Activated naive CD8-positive, alpha-beta T cell treated with anti-CD3 and anti-CD28 coated beads, Interleukin-2, amount 50 U/mL, for 24 hours (primary cell): Measurements from ENCODE around the gene DCST2.

ENCODE experiments used
- ATAC-seq: fragments of 150-1000 bp; cut with Tn5 transposase; one replicate; pipeline ENCODE4 v1.10.0; 2021
- DNase-seq: peaks from one replicate; pipeline ENCODE4 v3.0.0; 2021
- H3K27ac Mint-ChIP-seq: one replicate; pipeline ENCODE4 v1.8.0; 2021; ENCODE audit warnings: mild to moderate bottlenecking, mixed read lengths
- H3K27me3 Mint-ChIP-seq: one replicate; pipeline ENCODE4 v1.8.0; 2021; ENCODE audit warnings: mixed read lengths
- H3K36me3 Mint-ChIP-seq: one replicate; pipeline ENCODE4 v1.8.0; 2021; ENCODE audit warnings: low read depth, mixed read lengths
- H3K4me1 Mint-ChIP-seq: one replicate; pipeline ENCODE4 v1.8.0; 2021; ENCODE audit warnings: mixed read lengths
- H3K4me3 Mint-ChIP-seq: one replicate; pipeline ENCODE4 v1.8.0; 2021; ENCODE audit warnings: mild to moderate bottlenecking, moderate library complexity, mixed read lengths
- H3K9me3 Mint-ChIP-seq: one replicate; pipeline ENCODE4 v1.8.0; 2021; ENCODE audit warnings: mixed read lengths

DCST2 gene

DNA sequence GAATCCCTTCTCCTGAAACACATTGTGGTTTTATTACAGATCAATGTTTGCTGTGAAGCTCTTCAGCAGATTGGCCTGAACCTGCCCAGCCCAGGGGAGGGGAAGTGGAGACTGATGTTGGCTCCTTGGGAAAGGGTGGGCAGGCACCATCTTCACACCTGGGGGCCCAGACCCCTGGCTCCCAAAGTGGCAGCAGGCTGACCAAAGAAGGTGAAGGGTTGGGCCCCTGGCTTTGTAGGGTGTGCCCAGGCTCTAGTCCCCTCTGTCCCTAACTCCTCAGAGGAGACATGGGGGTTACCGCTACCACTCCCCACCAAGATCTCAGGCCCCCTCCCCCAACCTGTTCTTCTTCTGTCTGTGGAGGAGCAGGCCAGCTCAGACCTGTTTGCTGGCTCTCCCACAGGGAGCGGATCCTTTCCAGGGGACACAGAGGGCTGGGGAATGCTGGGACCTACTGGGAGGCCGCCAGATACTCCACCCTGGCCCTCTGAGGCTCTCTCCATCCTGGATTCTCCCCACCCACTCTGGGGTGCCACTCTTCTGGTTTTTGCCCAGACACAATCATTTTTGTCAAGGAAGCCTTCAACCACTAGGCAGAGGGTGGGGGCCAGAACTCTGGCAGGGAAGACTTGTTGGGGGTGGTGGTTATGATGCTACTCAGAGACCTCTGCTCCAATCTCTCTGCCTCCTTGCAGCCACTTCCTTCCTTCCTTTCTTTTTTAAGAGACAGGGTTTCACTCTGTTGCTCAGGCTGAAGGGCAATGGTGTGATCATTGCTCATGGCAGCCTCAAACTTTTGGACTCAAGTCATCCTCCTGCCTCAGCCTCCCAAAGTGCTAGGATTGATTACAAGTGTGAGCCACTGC lies 40.0 kb upstream of the DCST2 start:
- no peak for DNase-seq
- H3K4me1 Mint-ChIP-seq, result peaks cover 19% of the 10 kb centered on the region
- H3K9me3 Mint-ChIP-seq, result no peaks in the 10 kb centered on the region
- H3K36me3 Mint-ChIP-seq, result no peaks in the 10 kb centered on the region
- H3K27ac Mint-ChIP-seq, result no peak overlapping the region
- H3K27me3 Mint-ChIP-seq, result no peaks in the 10 kb centered on the region
- H3K4me3 Mint-ChIP-seq, result no peak overlapping the region
- ATAC-seq, result no peak

DNA sequence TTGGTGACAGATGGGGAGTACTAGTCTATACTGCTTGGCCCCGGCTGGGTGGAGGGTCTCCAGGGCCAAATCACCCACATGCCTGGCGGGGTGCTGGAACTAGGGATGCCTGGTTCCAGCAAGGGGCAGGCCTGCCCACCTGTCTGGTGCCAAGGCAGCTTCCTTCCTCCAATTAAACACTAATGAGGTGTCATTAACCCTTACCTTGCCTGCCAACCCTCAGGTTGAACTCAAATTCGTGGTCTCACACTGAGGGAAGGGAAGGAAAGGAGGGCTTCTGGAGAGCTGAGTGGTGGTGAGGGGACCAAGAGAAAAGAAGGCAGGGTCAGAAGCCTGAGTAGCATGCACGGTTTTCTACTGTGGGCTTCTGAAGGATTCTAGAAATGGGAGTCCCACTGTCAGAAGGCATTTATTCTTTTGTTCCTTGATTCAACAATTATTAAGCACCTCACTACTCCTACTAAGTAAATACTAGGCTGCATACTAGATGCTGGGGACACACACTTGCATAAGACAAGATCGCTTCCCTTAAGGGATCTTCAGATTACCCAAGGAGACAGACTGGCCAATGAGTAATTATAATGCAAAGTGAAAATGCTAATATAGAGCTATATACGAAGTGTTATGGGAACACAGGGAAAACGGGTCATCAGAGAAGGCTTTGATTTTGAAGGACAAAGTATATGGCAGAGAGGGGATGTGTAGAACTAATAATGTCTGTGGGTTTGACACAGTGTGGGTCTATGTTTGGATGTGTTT lies 39.1 kb upstream of the DCST2 start:
- H3K9me3 Mint-ChIP-seq, result no peaks in the 10 kb centered on the region
- peaks cover 15% of the 10 kb centered on the region for H3K4me1 Mint-ChIP-seq
- peaks cover 1% of the 10 kb centered on the region for H3K36me3 Mint-ChIP-seq
- H3K27me3 Mint-ChIP-seq, result no peaks in the 10 kb centered on the region
- no peak overlapping the region for H3K27ac Mint-ChIP-seq
- no peak overlapping the region for H3K4me3 Mint-ChIP-seq
- DNase-seq (no peak), ATAC-seq (no peak)

DNA sequence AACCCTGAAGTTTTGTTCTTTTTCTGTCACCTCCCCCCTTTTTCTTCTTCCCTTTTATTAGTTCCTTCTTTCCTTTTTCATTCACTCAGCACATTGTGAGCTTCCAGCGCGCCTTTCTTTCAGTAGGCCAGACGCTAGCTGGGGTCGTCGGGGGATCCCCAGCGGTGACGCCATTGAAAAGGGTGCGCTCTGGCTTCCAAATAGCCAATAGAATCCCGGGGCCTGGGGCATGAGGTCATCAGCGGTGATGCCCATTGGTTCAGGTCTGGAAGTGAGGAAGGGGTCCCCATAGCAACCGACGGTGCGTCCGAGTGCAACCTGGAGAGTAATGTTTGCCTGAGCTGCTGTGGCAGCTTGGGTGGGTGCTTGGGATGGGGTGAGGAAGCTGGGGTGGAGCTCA lies 38.1 kb upstream of the DCST2 start:
- Mint-ChIP-seq H3K27me3 (no peaks in the 10 kb centered on the region), H3K36me3 (peaks cover 1% of the 10 kb centered on the region), H3K4me3 (peak overlapping the region; percentile 42), H3K27ac (no peak overlapping the region), H3K4me1 (peaks cover 15% of the 10 kb centered on the region), H3K9me3 (no peaks in the 10 kb centered on the region)
- ATAC-seq (no peak), DNase-seq (no peak)

DNA sequence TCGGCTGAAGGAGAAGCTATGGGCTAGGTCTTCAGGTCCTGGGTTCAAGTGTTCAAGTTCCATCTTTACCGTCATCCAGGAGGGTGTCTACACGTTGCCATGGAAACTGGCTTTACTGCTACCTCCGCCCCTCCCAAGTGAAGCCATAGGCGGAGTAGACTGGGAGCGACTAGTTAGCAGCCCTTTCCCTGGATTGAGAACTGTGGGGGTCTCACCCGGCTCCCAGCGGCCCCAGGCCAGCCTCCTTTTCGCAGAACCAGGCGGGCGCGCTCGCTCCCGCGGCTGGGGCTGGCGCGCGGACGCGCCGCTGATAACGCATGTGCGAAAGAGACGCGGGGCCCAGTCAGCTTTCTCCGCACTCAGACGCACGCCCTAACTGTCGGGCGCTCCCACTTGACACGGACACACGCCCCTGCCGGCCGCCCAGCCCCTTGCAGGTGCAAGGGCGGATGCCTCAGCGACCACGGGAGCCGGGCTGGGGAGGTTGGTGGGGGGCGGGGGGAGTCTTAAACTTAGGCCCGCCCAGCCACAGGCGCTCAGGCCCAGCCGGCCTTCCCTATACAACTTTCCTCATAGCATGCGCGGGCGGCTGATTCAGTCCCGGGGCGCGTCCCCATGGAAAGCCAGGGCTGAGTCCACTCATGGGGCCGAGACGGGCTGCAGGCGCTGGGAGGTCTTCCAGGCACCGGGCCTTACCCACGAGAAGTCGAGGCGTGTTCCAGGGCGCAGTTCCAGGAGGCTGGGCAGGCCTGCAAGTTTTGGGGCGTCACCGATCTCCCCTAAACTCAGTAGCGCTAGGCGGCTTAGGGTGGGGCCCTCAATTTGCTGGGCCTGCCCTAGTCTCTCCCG lies 37.4 kb upstream of the DCST2 start:
- Mint-ChIP-seq H3K4me3 (peak overlapping the region; percentile 42), H3K27ac (no peak overlapping the region), H3K9me3 (no peaks in the 10 kb centered on the region), H3K4me1 (peaks cover 15% of the 10 kb centered on the region), H3K27me3 (no peaks in the 10 kb centered on the region), H3K36me3 (peaks cover 1% of the 10 kb centered on the region)
- DNase-seq, result peak; percentile 78
- ATAC-seq, result peak; percentile 86

DNA sequence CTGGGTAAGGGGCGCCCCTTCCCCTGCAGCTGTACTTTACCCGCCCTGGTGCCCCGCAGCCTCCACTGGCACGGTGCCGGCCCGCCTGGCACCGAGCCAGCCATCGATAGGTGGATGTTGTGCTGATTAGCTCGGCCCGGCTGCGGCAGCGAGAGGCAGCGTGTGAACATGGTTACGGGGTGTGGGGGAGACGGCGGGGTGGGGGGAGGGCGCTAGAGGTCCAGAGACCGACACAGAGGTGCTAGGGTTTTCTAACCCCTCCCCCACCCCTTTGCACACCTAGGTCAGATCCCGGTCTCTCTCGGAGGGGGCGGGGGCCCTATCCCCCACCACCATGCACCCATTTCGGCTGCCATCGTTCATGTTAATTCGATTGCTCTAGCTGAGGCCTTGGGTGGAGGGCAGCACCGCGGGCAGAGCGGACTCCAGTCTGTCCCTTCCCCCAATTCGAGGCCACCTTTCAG lies 36.6 kb upstream of the DCST2 start:
- DNase-seq, result no peak
- Mint-ChIP-seq H3K27ac (no peak overlapping the region), H3K36me3 (peaks cover 1% of the 10 kb centered on the region), H3K4me3 (no peak overlapping the region), H3K27me3 (no peaks in the 10 kb centered on the region), H3K9me3 (no peaks in the 10 kb centered on the region), H3K4me1 (peaks cover 15% of the 10 kb centered on the region)
- ATAC-seq, result no peak

DNA sequence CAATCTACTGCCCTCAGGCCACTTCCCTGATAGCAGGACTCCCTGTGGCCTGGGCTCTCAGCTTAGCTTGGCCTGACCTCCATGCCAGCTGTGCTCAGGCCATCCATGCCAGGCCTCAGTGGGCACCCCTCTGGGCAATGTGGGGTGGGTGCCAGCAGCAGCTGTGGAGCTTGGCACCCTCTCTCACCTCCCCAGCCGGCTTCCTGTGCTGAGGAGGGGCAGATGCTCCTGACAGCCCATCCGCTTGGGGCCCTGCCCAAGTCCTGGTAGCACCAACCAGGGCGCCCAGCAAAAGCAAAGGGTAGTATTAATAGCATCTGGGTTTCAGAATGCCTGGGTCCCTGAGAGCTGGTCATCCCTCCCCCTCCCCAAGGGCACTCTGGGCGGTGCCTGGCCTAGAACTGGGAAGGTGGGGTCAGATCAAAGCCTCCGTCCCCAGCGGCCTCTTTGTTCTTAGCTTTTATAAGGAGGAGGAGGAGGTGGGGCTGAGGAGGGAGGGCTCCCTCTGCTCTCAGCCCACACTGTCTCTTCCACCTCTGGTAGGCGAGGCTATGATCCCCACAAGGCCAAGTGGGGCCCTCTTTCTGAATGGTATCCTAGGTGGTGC lies 36.1 kb upstream of the DCST2 start:
- Mint-ChIP-seq H3K36me3 (peaks cover 1% of the 10 kb centered on the region), H3K27me3 (no peaks in the 10 kb centered on the region), H3K4me1 (peaks cover 19% of the 10 kb centered on the region), H3K27ac (no peak overlapping the region), H3K9me3 (no peaks in the 10 kb centered on the region), H3K4me3 (no peak overlapping the region)
- DNase-seq, result no peak
- ATAC-seq, result no peak

DNA sequence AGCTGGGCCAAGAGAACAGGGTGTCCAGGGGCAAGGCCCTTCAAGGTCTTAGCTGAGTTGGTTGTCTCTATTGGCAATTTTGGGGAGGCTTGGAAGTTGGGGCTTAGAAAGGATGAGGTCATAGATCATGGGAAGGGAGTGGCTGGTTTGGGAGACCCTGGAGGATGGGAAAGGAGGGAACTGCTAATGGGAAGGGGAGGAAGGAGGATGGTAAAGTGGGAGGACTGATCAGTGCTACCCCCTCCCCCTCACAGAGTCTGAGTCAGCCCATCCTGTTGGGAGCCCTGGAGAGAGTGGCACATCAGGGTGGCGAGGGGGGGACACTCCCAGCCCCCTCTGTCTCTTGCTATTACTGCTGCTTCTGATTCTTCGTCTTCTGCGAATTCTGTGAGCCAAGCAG lies 35.0 kb upstream of the DCST2 start:
- Mint-ChIP-seq H3K4me3 (no peak overlapping the region), H3K4me1 (peaks cover 22% of the 10 kb centered on the region), H3K27ac (no peak overlapping the region)

DNA sequence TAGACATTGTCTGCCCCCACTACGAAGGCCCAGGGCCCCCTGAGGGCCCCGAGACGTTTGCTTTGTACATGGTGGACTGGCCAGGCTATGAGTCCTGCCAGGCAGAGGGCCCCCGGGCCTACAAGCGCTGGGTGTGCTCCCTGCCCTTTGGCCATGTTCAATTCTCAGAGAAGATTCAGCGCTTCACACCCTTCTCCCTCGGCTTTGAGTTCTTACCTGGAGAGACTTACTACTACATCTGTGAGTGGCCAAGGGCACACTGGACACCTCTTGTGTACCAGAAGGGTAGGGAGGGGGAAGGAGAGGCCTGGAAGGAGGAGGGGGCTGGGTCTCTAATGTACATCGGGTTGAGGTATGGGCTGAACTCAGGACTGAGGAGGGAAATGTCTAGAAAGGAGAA lies 33.2 kb upstream of the DCST2 start:
- ATAC-seq (no peak), DNase-seq (no peak)
- Mint-ChIP-seq H3K4me1 (peaks cover 33% of the 10 kb centered on the region), H3K27ac (no peak overlapping the region), H3K4me3 (no peak overlapping the region), H3K36me3 (peaks cover 1% of the 10 kb centered on the region), H3K27me3 (peaks cover 2% of the 10 kb centered on the region), H3K9me3 (no peaks in the 10 kb centered on the region)

More for the DNA sequence above, 35.0 kb upstream of the DCST2 start:
- no peak for DNase-seq
- peaks cover 2% of the 10 kb centered on the region for H3K27me3 Mint-ChIP-seq
- H3K36me3 Mint-ChIP-seq, result peaks cover 1% of the 10 kb centered on the region
- ATAC-seq, result no peak
- no peaks in the 10 kb centered on the region for H3K9me3 Mint-ChIP-seq

DNA sequence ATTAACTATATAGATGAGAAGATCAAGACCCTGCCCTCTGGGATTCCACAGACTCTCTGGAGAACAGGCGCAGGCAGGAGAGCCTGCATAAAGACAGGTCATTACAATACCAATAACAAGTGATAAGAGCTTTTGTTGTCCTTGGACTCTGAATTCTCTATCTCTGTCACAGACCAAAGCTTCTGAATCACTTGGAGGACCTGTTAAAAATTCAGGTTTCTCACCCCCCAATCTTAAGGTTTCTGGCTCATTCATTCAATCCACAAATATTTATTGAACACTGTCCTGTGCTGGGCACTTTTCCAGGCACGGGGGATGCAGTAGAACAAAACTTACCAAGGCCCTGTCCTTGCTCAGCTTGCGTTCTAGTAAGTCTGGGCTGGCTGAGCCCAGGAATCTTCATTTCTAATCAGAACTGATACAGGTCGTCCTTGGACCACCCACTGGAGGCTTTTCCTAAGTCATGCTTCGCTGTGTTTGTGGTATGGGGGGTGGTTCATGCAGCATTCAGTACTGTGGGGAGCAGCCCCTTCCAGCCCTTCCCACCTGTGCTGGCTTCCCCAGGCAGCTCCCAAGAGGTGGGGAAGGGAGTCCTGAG lies 31.4 kb upstream of the DCST2 start:
- H3K4me3 Mint-ChIP-seq, result peak overlapping the region; percentile 79
- peaks cover 29% of the 10 kb centered on the region for H3K4me1 Mint-ChIP-seq
- ATAC-seq (no peak), DNase-seq (no peak)
- H3K36me3 Mint-ChIP-seq, result peaks cover 5% of the 10 kb centered on the region
- H3K27me3 Mint-ChIP-seq, result peaks cover 2% of the 10 kb centered on the region
- peak overlapping the region; percentile 28 for H3K27ac Mint-ChIP-seq
- no peaks in the 10 kb centered on the region for H3K9me3 Mint-ChIP-seq

DNA sequence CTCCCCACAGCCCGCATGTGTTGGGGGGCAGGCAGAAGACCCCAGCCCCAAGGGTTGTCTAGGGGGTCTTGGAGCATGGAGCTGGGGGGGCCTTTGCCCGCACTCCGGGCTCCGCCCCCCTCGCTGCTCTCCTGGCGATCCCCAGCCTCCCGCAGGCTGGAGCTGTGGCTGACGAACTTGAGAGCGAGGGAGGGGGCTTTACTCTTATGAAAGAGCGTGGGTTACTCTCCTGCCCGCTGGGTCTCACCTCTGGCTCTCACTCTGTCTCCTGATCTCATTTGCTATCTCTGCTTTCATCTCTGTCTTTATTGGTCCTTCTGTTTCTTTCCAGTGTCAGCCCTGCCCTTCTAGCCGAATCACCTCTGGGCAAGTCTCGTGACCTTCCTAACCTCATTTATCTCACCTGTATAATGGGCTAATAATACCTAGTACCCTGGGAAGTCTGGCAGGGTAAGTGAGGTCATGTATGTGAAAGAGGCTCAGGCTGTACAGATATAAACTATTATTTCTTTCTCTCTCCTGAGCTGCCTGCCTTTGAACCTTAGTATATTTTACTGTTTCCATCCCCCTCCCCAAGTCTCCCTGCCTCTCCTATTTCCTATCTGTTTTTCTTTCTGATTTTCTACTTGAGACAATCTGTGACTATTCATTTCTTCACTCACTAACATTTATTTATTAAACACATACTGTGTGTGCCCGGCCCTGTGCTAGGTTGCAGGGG lies 30.7 kb upstream of the DCST2 start:
- H3K4me1 Mint-ChIP-seq, result peaks cover 29% of the 10 kb centered on the region
- no peaks in the 10 kb centered on the region for H3K9me3 Mint-ChIP-seq
- H3K27ac Mint-ChIP-seq, result peak overlapping the region; percentile 28
- ATAC-seq (peak; percentile 11), DNase-seq (peak; percentile 33)
- H3K36me3 Mint-ChIP-seq, result peaks cover 8% of the 10 kb centered on the region
- peak overlapping the region; percentile 79 for H3K4me3 Mint-ChIP-seq
- peaks cover 2% of the 10 kb centered on the region for H3K27me3 Mint-ChIP-seq

DNA sequence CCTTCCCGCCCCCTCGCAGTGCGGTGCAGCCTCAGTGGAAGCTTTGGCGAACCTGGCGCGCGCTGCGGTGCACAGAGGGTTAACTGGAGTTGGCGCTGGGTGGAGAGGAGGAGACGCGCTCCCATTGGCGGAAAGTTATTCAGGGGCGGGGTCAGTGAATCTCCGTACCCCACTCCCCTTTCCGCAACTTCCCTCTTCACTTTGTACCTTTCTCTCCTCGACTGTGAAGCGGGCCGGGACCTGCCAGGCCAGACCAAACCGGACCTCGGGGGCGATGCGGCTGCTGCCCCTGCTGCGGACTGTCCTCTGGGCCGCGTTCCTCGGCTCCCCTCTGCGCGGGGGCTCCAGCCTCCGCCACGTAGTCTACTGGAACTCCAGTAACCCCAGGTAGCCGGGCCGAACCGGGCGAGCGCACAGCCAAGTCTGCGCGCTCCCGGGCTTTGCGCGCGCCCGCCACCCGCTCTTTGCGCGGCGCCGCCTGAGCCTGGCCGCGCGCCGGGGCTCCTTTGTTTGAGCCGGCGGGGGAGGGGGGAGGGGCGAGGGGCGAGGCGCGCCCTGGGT lies 30.0 kb upstream of the DCST2 start, which contains the start of gene EFNA4:
Gene EFNA4 (plus strand): TSS at position 191 of the 561 bp plus-strand sequence. CDS start 84 bp downstream, at position 275.
- Mint-ChIP-seq H3K4me3 (peak within 1 kb of the TSS; percentile 83), H3K4me1 (peaks cover 29% of the 10 kb centered on the region), H3K27me3 (peaks cover 2% of the 10 kb centered on the region), H3K27ac (peak within 1 kb of the TSS; percentile 28), H3K36me3 (peaks cover 8% of the 10 kb centered on the region), H3K9me3 (no peaks in the 10 kb centered on the region)
- peak; percentile 75 for ATAC-seq
- peak; percentile 84 for DNase-seq

DNA sequence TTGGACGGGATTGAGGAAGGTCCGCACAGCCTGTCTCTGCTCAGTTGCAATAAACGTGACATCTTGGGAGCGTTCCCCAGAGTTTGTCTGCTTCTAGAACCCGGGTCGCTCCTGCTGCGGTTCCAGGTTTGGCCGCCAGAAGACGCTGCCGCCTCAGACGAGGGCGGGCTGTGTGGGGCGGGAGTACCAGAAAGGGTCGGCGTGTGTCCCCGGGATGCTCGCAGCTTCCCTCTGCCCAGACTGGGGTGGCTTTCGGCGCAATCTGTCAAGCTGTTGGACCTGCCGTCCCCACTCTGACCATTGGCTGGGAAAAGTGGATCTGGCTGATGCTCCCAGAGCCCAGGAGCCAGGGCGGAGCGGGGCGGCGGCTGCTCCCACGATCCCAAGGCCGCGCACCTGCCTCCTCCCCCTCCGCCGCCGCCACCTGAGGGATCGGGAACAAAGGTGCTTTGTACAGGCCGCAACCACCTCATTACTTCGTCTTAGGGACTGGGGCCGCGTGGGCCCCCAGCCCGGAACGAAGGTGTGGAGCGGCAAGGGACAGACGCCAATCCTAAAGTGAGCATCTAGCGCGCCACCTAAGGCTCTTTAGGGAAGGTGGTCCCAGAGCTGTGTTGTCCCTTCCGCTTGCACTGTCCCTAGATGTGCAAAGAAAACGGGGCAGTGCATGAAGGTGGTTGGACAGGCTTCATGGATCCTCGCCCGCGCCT lies 29.3 kb upstream of the DCST2 start:
- Mint-ChIP-seq H3K4me3 (peak overlapping the region; percentile 83), H3K36me3 (peaks cover 7% of the 10 kb centered on the region), H3K9me3 (no peaks in the 10 kb centered on the region), H3K4me1 (peaks cover 29% of the 10 kb centered on the region), H3K27ac (no peak overlapping the region), H3K27me3 (peaks cover 2% of the 10 kb centered on the region)
- DNase-seq, result peak; percentile 90
- peak; percentile 33 for ATAC-seq
